ENCODE results near the gene RANBP17.

DNA sequence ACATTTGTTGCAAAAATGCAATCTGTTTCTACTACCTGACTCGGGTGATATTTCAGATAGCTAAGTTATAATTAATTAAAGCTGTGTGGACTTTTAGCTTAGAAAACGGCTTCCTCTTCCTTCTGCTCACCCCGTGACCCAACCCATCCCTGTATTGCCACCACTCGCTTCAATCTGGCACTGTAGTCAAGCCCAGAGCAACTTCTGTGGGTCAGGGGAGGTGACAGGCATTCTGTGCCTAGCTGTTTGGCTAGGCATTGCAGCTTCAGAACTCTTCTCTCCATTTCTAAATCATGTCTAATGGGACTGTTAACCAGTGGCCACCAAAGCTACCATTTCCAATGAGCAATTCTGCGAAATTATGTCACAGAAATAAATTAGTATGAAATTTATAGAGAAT, 267.5 kb downstream of the RANBP17 start:
- TF ChIP-seq, protein P1, sequence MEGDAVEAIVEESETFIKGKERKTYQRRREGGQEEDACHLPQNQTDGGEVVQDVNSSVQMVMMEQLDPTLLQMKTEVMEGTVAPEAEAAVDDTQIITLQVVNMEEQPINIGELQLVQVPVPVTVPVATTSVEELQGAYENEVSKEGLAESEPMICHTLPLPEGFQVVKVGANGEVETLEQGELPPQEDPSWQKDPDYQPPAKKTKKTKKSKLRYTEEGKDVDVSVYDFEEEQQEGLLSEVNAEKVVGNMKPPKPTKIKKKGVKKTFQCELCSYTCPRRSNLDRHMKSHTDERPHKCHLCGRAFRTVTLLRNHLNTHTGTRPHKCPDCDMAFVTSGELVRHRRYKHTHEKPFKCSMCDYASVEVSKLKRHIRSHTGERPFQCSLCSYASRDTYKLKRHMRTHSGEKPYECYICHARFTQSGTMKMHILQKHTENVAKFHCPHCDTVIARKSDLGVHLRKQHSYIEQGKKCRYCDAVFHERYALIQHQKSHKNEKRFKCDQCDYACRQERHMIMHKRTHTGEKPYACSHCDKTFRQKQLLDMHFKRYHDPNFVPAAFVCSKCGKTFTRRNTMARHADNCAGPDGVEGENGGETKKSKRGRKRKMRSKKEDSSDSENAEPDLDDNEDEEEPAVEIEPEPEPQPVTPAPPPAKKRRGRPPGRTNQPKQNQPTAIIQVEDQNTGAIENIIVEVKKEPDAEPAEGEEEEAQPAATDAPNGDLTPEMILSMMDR (IDR thresholded peaks at IDR 0.05): no peak
- TF ChIP-seq POLR2AphosphoS5 (IDR thresholded peaks at IDR 0.05) (no peak), EP300 (IDR thresholded peaks at IDR 0.05; ENCODE audit: low read depth) (no peak)
